Ascending aorta (tissue), 2 donors: Measurements from ENCODE around the gene SKAP1. TPM values are rescaled to one million over a fixed set of nuclear protein-coding genes. Genes with fewer than 3 reads are reported as not detected.

Experiments used
- DNase-seq, 2 donors: peaks; one replicate each; pipeline ENCODE4 v3.0.0-alpha.2; 2019; ENCODE audit warnings: low spot score in 2 of 2
- H3K27ac ChIP-seq, 2 donors: fragments of 200-600 bp; sonication (generic); one replicate each; pipeline ENCODE4 v1.5.1; 2016 to 2017; ENCODE audit warnings: mild to moderate bottlenecking in 1 of 2
- H3K27me3 ChIP-seq: fragments of 200-600 bp; sonication (generic); one replicate; pipeline ENCODE4 v1.5.1; 2017
- H3K36me3 ChIP-seq, 2 donors: fragments of 200-600 bp; sonication (generic); one replicate each; pipeline ENCODE4 v1.5.1; 2016
- H3K4me1 ChIP-seq, 2 donors: fragments of 200-600 bp; sonication (generic); one replicate each; pipeline ENCODE4 v1.5.1; 2016 to 2017; ENCODE audit warnings: mild to moderate bottlenecking in 1 of 2
- H3K4me3 ChIP-seq, 2 donors: fragments of 200-600 bp; sonication (generic); one replicate each; pipeline ENCODE4 v1.5.1; 2016 to 2017; ENCODE audit warnings: mild to moderate bottlenecking in 1 of 2
- H3K9me3 ChIP-seq, 2 donors: fragments of 200-600 bp; sonication (generic); one replicate each; pipeline ENCODE4 v1.5.1; 2016
- intact Hi-C: fragments of 100-400 bp; cut with DNase I; formaldehyde crosslinking; loops from one replicate; pipeline ENCODE4 v1.15.1; 2023
- total RNA-seq: library from RNA; depleted of rRNA; stranded (reverse); fragments of >200 nt; gene quantifications from one replicate; pipeline ENCODE4 v1.1.0, GENCODE V29; 2016
- TF ChIP-seq, protein P1 (sequence below), 3 experiments: fragments of 200-600 bp in 2 of 3; fragments of 450-650 bp in 1 of 3; sonication (generic) in 2 of 3; IDR thresholded peaks; one replicate each; pipeline ENCODE4 v1.5.1; 2016 to 2019; ENCODE audit warnings: antibody characterized with exemption in 3 of 3, mild to moderate bottlenecking in 1 of 3, moderate library complexity in 1 of 3

Gene SKAP1
- total RNA-seq, 1 donor from 2014 or later = not detected

- no peak overlapping the region for H3K4me3 ChIP-seq
- H3K36me3 ChIP-seq = no peaks in the 10 kb centered on the region
- no peak for DNase-seq
- H3K27ac ChIP-seq = no peak overlapping the region
- no peaks in the 10 kb centered on the region for H3K9me3 ChIP-seq
- intact Hi-C loops = no loop called here
- TF ChIP-seq, protein P1, sequence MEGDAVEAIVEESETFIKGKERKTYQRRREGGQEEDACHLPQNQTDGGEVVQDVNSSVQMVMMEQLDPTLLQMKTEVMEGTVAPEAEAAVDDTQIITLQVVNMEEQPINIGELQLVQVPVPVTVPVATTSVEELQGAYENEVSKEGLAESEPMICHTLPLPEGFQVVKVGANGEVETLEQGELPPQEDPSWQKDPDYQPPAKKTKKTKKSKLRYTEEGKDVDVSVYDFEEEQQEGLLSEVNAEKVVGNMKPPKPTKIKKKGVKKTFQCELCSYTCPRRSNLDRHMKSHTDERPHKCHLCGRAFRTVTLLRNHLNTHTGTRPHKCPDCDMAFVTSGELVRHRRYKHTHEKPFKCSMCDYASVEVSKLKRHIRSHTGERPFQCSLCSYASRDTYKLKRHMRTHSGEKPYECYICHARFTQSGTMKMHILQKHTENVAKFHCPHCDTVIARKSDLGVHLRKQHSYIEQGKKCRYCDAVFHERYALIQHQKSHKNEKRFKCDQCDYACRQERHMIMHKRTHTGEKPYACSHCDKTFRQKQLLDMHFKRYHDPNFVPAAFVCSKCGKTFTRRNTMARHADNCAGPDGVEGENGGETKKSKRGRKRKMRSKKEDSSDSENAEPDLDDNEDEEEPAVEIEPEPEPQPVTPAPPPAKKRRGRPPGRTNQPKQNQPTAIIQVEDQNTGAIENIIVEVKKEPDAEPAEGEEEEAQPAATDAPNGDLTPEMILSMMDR (IDR thresholded peaks at IDR 0.05) = no peak
- H3K4me1 ChIP-seq = no peaks in the 10 kb centered on the region
- no peaks in the 10 kb centered on the region for H3K27me3 ChIP-seq
Measured at GRCh38 chr17:48150597-48151001, 279.4 kb downstream of the SKAP1 start.

GRCh38 chr17:48149787-48150463 is 280.1 kb downstream of the SKAP1 start:
- H3K4me3 ChIP-seq = no peak overlapping the region
- no peaks in the 10 kb centered on the region for H3K36me3 ChIP-seq
- no peak for DNase-seq
- H3K4me1 ChIP-seq = no peaks in the 10 kb centered on the region
- intact Hi-C loops = no loop called here
- H3K27me3 ChIP-seq = no peaks in the 10 kb centered on the region
- TF ChIP-seq, protein P1 (IDR thresholded peaks at IDR 0.05) = no peak
- H3K9me3 ChIP-seq = no peaks in the 10 kb centered on the region
- no peak overlapping the region for H3K27ac ChIP-seq

GRCh38 chr17:48148854-48149786 is 280.9 kb downstream of the SKAP1 start:
- no peaks in the 10 kb centered on the region for H3K9me3 ChIP-seq
- no peak overlapping the region for H3K4me3 ChIP-seq
- H3K27me3 ChIP-seq = no peaks in the 10 kb centered on the region
- H3K27ac ChIP-seq = no peak overlapping the region
- H3K36me3 ChIP-seq = no peaks in the 10 kb centered on the region
- TF ChIP-seq, protein P1 (IDR thresholded peaks at IDR 0.05) = no peak
- no peaks in the 10 kb centered on the region for H3K4me1 ChIP-seq
- intact Hi-C loops = no loop called here
- DNase-seq = no peak

GRCh38 chr17:48148029-48148770 is 281.8 kb downstream of the SKAP1 start:
- H3K27me3 ChIP-seq = no peaks in the 10 kb centered on the region
- H3K9me3 ChIP-seq = no peaks in the 10 kb centered on the region
- no peaks in the 10 kb centered on the region for H3K36me3 ChIP-seq
- no peak for DNase-seq
- H3K4me1 ChIP-seq = no peaks in the 10 kb centered on the region
- TF ChIP-seq, protein P1 (IDR thresholded peaks at IDR 0.05) = no peak
- no peak overlapping the region for H3K4me3 ChIP-seq
- H3K27ac ChIP-seq = no peak overlapping the region
- intact Hi-C loops = no loop called here

GRCh38 chr17:48144976-48145798 is 284.8 kb downstream of the SKAP1 start:
- TF ChIP-seq, protein P1 (IDR thresholded peaks at IDR 0.05) = no peak
- intact Hi-C loops = no loop called here
- DNase-seq = no peak
- Histone ChIP-seq H3K9me3 (no peaks in the 10 kb centered on the region), H3K4me3 (no peak overlapping the region), H3K36me3 (no peaks in the 10 kb centered on the region), H3K4me1 (no peaks in the 10 kb centered on the region), H3K27me3 (no peaks in the 10 kb centered on the region), H3K27ac (no peak overlapping the region)
